SK-N-MC (cell line): ENCODE measurements around the gene ULK3.

Experiments used
- EZH2 ChIP-seq: fragments of 200-600 bp; sonication (generic); IDR thresholded peaks from one replicate; pipeline ENCODE4 v1.6.1; 2017; ENCODE audit warnings: antibody characterized with exemption
- FOXP2 ChIP-seq: optimal IDR thresholded peaks from 2 replicates; pipeline ENCODE3; 2011; ENCODE audit warnings: mild to moderate bottlenecking, moderate library complexity; ENCODE audit not compliant: insufficient read depth; ENCODE audit errors: extremely low read length, control extremely low read depth
- POLR2AphosphoS5 ChIP-seq: IDR thresholded peaks from 2 replicates; pipeline ENCODE4 v1.6.1; 2012; ENCODE audit warnings: mild to moderate bottlenecking, low read depth, low read length, borderline replicate concordance

- no peak for TF ChIP-seq EZH2
- TF ChIP-seq POLR2AphosphoS5: no peak
- TF ChIP-seq FOXP2: no peak
Observed at GRCh38 chr15:74839526-74840395, 3.2 kb downstream of the ULK3 start.
